Measurements from ENCODE around the gene PPP1R1C. TPM values are rescaled to one million over a fixed set of nuclear protein-coding genes. Genes with fewer than 3 reads are reported as not detected.

PPP1R1C gene
- total and polyA plus RNA-seq, 2 donors: 2.4 to 3.4 TPM

- WGBS: 75% methylated on average over 3 of the region's 3 CpGs
- no peaks in the 10 kb centered on the region for H3K4me1 ChIP-seq (ENCODE audit: insufficient read depth)
- no peak for DNase-seq (ENCODE audit: extremely low spot score)
- H3K36me3 ChIP-seq (ENCODE audit: insufficient read depth): no peaks in the 10 kb centered on the region
- no peak overlapping the region for H3K4me3 ChIP-seq (ENCODE audit: low read depth, low read length)
- H3K27ac ChIP-seq (ENCODE audit: low read depth): no peak overlapping the region
Measured at GRCh38 chr2:182163878-182164277, 178.2 kb downstream of the PPP1R1C start.

- WGBS: 85% methylated on average over 1 of the region's 1 CpG
- H3K4me1 ChIP-seq (ENCODE audit: insufficient read depth): no peaks in the 10 kb centered on the region
- H3K36me3 ChIP-seq (ENCODE audit: insufficient read depth): no peaks in the 10 kb centered on the region
- no peak overlapping the region for H3K4me3 ChIP-seq (ENCODE audit: low read depth, low read length)
- H3K27ac ChIP-seq (ENCODE audit: low read depth): no peak overlapping the region
- no peak for DNase-seq (ENCODE audit: extremely low spot score)
Measured at GRCh38 chr2:182164686-182165085, 179.0 kb downstream of the PPP1R1C start.

- Histone ChIP-seq H3K4me1 (ENCODE audit: insufficient read depth) (no peaks in the 10 kb centered on the region), H3K4me3 (ENCODE audit: low read depth, low read length) (no peak overlapping the region), H3K27ac (ENCODE audit: low read depth) (no peak overlapping the region), H3K36me3 (ENCODE audit: insufficient read depth) (no peaks in the 10 kb centered on the region)
- no peak for DNase-seq (ENCODE audit: extremely low spot score)
- 89% methylated on average over 2 of the region's 2 CpGs for WGBS
Measured at GRCh38 chr2:182165202-182165601, 179.5 kb downstream of the PPP1R1C start.

- WGBS: 94% methylated on average over 2 of the region's 2 CpGs
Measured at GRCh38 chr2:182166406-182166805, 180.8 kb downstream of the PPP1R1C start.

GRCh38 chr2:182166841-182167240, 181.2 kb downstream of the PPP1R1C start:
- H3K4me1 ChIP-seq (ENCODE audit: insufficient read depth): no peaks in the 10 kb centered on the region
- no peak overlapping the region for H3K4me3 ChIP-seq (ENCODE audit: low read depth, low read length)
- no peak for DNase-seq (ENCODE audit: extremely low spot score)
- 85% methylated on average over 2 of the region's 2 CpGs for WGBS
- no peak overlapping the region for H3K27ac ChIP-seq (ENCODE audit: low read depth)
- no peaks in the 10 kb centered on the region for H3K36me3 ChIP-seq (ENCODE audit: insufficient read depth)

More at GRCh38 chr2:182166406-182166805, 180.8 kb downstream of the PPP1R1C start:
- H3K4me1 ChIP-seq (ENCODE audit: insufficient read depth): no peaks in the 10 kb centered on the region
- no peak overlapping the region for H3K4me3 ChIP-seq (ENCODE audit: low read depth, low read length)
- no peak overlapping the region for H3K27ac ChIP-seq (ENCODE audit: low read depth)
- no peaks in the 10 kb centered on the region for H3K36me3 ChIP-seq (ENCODE audit: insufficient read depth)
- no peak for DNase-seq (ENCODE audit: extremely low spot score)

Small RNA genes lying within 50 kb of the gene (small RNA-seq; reads per million reads assigned to genes)
- not detected for gene RNA5SP113

Other genes starting within 250 kb of the PPP1R1C start
- 166 TPM for gene ITPRID2, start 94.1 kb upstream of the PPP1R1C start, total RNA-seq
- gene ITPRID2, start 94.1 kb upstream of the PPP1R1C start, polyA plus RNA-seq: 50.9 TPM

All from urinary bladder (tissue), 4 donors.